Measurements from ENCODE around the gene RAP1GAP2.

RAP1GAP2 gene

GRCh38 chr17:2903193-2903974, 107.1 kb downstream of the RAP1GAP2 start:
- Mint-ChIP-seq H3K4me1 (ENCODE audit: low read depth) (peaks cover 2% of the 10 kb centered on the region), H3K27me3 (ENCODE audit: low read depth) (no peaks in the 10 kb centered on the region), H3K27ac (no peak overlapping the region), H3K36me3 (ENCODE audit: low read depth) (peaks cover 20% of the 10 kb centered on the region), H3K4me3 (no peak overlapping the region), H3K9me3 (peaks cover 10% of the 10 kb centered on the region)
- DNase-seq (ENCODE audit: low spot score): no peak

- H3K36me3 Mint-ChIP-seq (ENCODE audit: low read depth): peaks cover 20% of the 10 kb centered on the region
- H3K9me3 Mint-ChIP-seq: peaks cover 10% of the 10 kb centered on the region
- no peak for DNase-seq (ENCODE audit: low spot score)
- H3K4me1 Mint-ChIP-seq (ENCODE audit: low read depth): peaks cover 2% of the 10 kb centered on the region
- H3K27ac Mint-ChIP-seq: no peak overlapping the region
- no peak overlapping the region for H3K4me3 Mint-ChIP-seq
- no peaks in the 10 kb centered on the region for H3K27me3 Mint-ChIP-seq (ENCODE audit: low read depth)
Measured at GRCh38 chr17:2904135-2904534, 107.9 kb downstream of the RAP1GAP2 start.

DNA sequence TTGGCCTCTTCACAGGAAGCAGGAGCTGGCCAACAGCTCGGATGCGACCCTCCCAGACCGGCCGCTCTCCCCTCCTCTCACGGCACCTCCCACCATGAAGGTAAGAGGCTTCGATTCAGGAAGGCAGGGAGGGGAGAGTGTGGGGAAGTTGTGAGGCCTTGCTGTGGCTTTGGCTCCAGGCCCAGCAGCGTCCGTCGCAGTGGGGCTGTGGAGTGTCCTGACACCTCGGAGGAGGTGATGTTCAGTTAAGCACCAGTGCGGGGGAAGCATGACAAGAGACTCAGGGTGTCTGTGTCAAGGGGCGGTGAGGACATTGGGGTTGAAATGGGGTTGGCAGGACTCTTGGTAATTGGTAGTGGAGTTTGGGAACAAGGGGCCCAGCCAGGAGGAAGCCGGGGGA, 109.0 kb downstream of the RAP1GAP2 start:
- Mint-ChIP-seq H3K4me3 (no peak overlapping the region), H3K36me3 (ENCODE audit: low read depth) (peaks cover 20% of the 10 kb centered on the region), H3K27ac (no peak overlapping the region), H3K4me1 (ENCODE audit: low read depth) (peaks cover 8% of the 10 kb centered on the region), H3K9me3 (peaks cover 10% of the 10 kb centered on the region), H3K27me3 (ENCODE audit: low read depth) (no peaks in the 10 kb centered on the region)
- DNase-seq (ENCODE audit: low spot score): no peak

DNA sequence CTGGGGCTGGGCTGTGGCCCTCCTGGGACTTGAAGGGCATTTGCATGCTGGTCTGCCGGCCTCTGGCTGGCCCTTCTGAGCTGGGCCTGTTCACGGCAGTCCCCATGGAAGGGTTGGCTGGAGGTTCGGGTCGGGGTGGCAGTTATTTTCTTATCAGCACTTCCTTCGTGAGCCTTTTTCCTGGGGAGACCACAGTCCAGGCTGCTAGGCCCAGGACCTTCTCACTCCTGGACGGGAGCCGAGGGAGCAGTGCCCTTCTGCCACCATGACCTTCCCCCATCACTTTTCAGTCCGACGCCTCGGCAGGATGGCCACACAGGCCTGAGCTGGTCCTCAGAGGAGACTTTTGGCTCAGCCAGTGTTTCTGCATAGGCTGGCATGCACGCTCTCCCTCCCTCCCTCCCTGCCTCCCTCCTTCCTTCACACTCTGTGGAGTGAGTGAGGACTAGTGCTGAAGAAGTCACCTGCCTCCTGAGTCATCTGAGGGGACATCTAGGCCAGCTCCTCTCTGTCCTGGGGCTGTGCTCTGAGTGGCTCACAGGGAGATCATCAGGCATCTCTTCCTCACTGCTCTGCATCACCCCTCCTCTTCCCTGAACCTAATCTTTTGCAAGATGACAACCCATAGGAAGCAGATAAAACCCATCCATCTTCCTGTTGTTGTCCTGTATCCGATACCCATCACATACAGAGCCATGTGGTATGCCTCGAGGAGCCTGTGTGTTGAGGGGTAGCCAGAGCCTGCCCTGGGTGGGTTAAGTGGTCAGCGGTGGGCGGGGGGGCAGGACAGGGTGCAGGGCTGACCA, 109.7 kb downstream of the RAP1GAP2 start:
- H3K27ac Mint-ChIP-seq: no peak overlapping the region
- peaks cover 8% of the 10 kb centered on the region for H3K4me1 Mint-ChIP-seq (ENCODE audit: low read depth)
- no peak overlapping the region for H3K4me3 Mint-ChIP-seq
- H3K36me3 Mint-ChIP-seq (ENCODE audit: low read depth): peaks cover 20% of the 10 kb centered on the region
- H3K9me3 Mint-ChIP-seq: peaks cover 10% of the 10 kb centered on the region
- DNase-seq (ENCODE audit: low spot score): no peak
- no peaks in the 10 kb centered on the region for H3K27me3 Mint-ChIP-seq (ENCODE audit: low read depth)

DNA sequence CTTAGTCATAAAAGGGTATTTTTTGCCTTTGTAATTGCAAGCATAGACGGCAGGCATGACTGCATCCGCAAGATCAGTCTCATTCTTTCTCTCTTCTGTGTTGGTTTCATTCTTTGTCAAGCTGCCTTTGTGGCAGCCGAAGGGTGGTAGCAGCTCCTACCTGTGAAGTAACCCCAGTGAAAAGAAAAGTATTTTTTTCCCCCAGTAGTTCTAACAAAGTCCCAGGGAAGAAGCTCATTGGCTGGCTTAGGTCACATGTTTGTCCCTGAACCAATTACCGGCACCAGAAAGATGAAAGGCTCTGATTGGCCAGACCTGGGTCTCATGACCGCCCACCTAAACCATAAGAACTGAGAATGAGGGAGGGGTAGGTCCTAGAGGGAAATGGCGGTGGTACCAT, 110.7 kb downstream of the RAP1GAP2 start:
- no peaks in the 10 kb centered on the region for H3K27me3 Mint-ChIP-seq (ENCODE audit: low read depth)
- no peak overlapping the region for H3K27ac Mint-ChIP-seq
- no peak overlapping the region for H3K4me3 Mint-ChIP-seq
- H3K9me3 Mint-ChIP-seq: peaks cover 10% of the 10 kb centered on the region
- peaks cover 8% of the 10 kb centered on the region for H3K4me1 Mint-ChIP-seq (ENCODE audit: low read depth)
- no peak for DNase-seq (ENCODE audit: low spot score)
- H3K36me3 Mint-ChIP-seq (ENCODE audit: low read depth): peaks cover 20% of the 10 kb centered on the region

GRCh38 chr17:2909175-2909845, 113.1 kb downstream of the RAP1GAP2 start:
- Mint-ChIP-seq H3K27ac (peak overlapping the region; percentile 39), H3K4me1 (ENCODE audit: low read depth) (peaks cover 8% of the 10 kb centered on the region), H3K27me3 (ENCODE audit: low read depth) (no peaks in the 10 kb centered on the region), H3K9me3 (peaks cover 10% of the 10 kb centered on the region), H3K36me3 (ENCODE audit: low read depth) (peaks cover 20% of the 10 kb centered on the region), H3K4me3 (no peak overlapping the region)
- no peak for DNase-seq (ENCODE audit: low spot score)

DNA sequence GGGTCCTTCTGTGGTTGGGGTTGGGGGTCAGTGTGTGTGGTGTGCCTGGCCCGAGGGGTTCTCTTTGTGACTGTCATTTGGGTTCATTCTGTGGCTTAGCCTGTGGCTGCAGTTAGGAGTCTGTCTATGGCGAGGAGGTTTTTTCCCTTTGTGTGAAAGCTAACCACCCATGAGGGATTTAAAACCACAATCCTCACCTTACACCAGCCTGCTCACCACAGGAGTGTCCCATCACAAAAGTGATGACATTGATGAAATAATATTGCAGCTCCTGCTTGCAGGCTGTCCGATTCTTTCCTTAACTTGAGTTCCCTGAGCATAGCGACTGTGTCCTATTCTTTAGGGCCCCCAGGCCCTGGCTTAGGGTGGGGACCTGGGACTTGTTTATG, 113.6 kb downstream of the RAP1GAP2 start:
- Mint-ChIP-seq H3K4me1 (ENCODE audit: low read depth) (peaks cover 8% of the 10 kb centered on the region), H3K9me3 (peaks cover 10% of the 10 kb centered on the region), H3K27ac (no peak overlapping the region), H3K4me3 (no peak overlapping the region), H3K36me3 (ENCODE audit: low read depth) (peaks cover 20% of the 10 kb centered on the region), H3K27me3 (ENCODE audit: low read depth) (no peaks in the 10 kb centered on the region)
- no peak for DNase-seq (ENCODE audit: low spot score)

DNA sequence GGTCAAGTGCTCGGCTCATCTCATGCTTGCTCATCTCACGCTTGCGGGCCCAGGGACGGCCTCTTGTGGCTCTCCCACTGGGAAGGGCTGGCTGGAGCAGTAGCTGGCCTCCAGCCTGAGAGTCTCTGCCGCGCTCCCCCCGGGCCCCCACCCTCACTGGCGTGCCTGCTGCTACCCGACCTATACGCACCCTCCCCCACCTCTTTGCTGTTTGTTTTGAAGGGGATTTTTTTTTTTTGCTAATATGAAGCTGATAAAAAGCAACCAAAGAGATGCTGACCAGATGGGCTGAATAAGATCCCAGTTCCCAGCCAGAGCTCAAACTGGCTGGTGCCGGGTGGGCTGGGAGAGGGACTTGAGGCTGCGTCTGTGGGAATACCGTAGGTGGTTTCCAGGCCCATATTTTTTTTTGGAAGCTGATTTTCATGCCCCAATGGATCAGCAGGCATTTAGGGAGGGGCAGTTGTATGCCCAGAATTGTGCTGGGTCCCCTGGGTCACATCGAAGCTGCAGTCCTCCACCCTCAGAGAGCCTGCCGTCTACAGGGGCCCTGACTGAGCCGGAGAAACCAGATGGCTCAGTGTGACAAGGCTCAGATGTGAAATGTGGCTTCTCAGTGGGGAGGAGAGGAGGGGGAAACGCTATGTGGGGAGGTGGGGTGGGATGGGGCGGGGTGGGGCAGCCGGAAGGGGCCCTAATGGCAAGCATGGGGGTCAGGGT, 115.0 kb downstream of the RAP1GAP2 start:
- H3K9me3 Mint-ChIP-seq: peaks cover 6% of the 10 kb centered on the region
- H3K4me3 Mint-ChIP-seq: no peak overlapping the region
- no peak for DNase-seq (ENCODE audit: low spot score)
- H3K4me1 Mint-ChIP-seq (ENCODE audit: low read depth): peaks cover 8% of the 10 kb centered on the region
- H3K36me3 Mint-ChIP-seq (ENCODE audit: low read depth): peaks cover 14% of the 10 kb centered on the region
- no peak overlapping the region for H3K27ac Mint-ChIP-seq
- H3K27me3 Mint-ChIP-seq (ENCODE audit: low read depth): no peaks in the 10 kb centered on the region

DNA sequence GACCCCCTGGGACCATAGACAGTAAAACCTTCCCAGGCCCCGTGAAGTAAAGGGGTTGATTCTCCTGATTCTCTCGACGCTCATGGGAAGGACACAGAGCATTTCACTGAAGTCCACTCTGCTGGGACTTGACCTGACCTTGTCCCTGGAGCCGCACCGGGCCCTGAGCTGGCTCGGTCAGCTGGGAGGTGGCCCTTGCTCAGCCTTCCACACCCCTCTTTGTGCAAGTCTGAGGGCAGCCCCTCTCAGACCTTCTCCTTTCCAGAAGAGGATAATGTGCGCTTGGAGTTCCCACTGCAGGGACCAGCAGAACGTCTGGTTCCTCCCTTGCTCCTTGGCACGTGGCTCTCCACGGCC, 115.5 kb downstream of the RAP1GAP2 start:
- DNase-seq (ENCODE audit: low spot score): no peak
- Mint-ChIP-seq H3K36me3 (ENCODE audit: low read depth) (peaks cover 12% of the 10 kb centered on the region), H3K27ac (no peak overlapping the region), H3K4me3 (no peak overlapping the region), H3K9me3 (peaks cover 4% of the 10 kb centered on the region), H3K27me3 (ENCODE audit: low read depth) (no peaks in the 10 kb centered on the region), H3K4me1 (ENCODE audit: low read depth) (peaks cover 8% of the 10 kb centered on the region)

DNA sequence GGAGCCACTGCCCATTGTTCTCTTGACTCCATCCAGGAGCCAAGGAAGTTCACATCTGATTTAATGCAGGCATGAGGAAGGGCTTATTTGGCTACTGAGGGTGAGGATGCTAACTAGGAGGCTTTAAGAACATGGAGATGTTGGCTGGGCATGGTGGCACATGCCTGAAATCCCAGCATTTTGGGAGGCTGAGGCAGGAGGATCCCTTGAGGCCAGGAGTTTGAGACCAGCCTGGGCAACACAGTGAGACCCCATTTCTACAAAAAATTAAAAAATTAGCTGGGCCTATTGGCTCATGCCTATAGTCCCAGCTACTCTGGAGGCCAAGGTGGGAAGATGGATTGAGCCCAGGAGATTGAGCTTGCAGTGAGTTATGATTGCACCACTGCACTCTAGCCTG, 116.5 kb downstream of the RAP1GAP2 start:
- Mint-ChIP-seq H3K4me1 (ENCODE audit: low read depth) (peaks cover 8% of the 10 kb centered on the region), H3K27ac (no peak overlapping the region), H3K9me3 (no peaks in the 10 kb centered on the region), H3K4me3 (no peak overlapping the region), H3K27me3 (ENCODE audit: low read depth) (no peaks in the 10 kb centered on the region), H3K36me3 (ENCODE audit: low read depth) (peaks cover 4% of the 10 kb centered on the region)
- no peak for DNase-seq (ENCODE audit: low spot score)

GRCh38 chr17:2916461-2916860, 120.2 kb downstream of the RAP1GAP2 start:
- Mint-ChIP-seq H3K27me3 (ENCODE audit: low read depth) (no peaks in the 10 kb centered on the region), H3K4me1 (ENCODE audit: low read depth) (no peaks in the 10 kb centered on the region), H3K4me3 (no peak overlapping the region), H3K9me3 (no peaks in the 10 kb centered on the region), H3K36me3 (ENCODE audit: low read depth) (no peaks in the 10 kb centered on the region), H3K27ac (no peak overlapping the region)
- no peak for DNase-seq (ENCODE audit: low spot score)

GRCh38 chr17:2921443-2921842, 125.2 kb downstream of the RAP1GAP2 start:
- Mint-ChIP-seq H3K4me1 (ENCODE audit: low read depth) (no peaks in the 10 kb centered on the region), H3K9me3 (no peaks in the 10 kb centered on the region), H3K27ac (no peak overlapping the region), H3K36me3 (ENCODE audit: low read depth) (no peaks in the 10 kb centered on the region), H3K4me3 (no peak overlapping the region), H3K27me3 (ENCODE audit: low read depth) (no peaks in the 10 kb centered on the region)
- DNase-seq (ENCODE audit: low spot score): no peak

- H3K27me3 Mint-ChIP-seq (ENCODE audit: low read depth): no peaks in the 10 kb centered on the region
- H3K4me3 Mint-ChIP-seq: no peak overlapping the region
- DNase-seq (ENCODE audit: low spot score): no peak
- H3K27ac Mint-ChIP-seq: no peak overlapping the region
- no peaks in the 10 kb centered on the region for H3K36me3 Mint-ChIP-seq (ENCODE audit: low read depth)
- H3K4me1 Mint-ChIP-seq (ENCODE audit: low read depth): no peaks in the 10 kb centered on the region
- H3K9me3 Mint-ChIP-seq: no peaks in the 10 kb centered on the region
Measured at GRCh38 chr17:2924211-2924610, 128.0 kb downstream of the RAP1GAP2 start.

GRCh38 chr17:2925011-2925410, 128.8 kb downstream of the RAP1GAP2 start:
- H3K4me3 Mint-ChIP-seq: no peak overlapping the region
- H3K9me3 Mint-ChIP-seq: no peaks in the 10 kb centered on the region
- H3K4me1 Mint-ChIP-seq (ENCODE audit: low read depth): no peaks in the 10 kb centered on the region
- no peaks in the 10 kb centered on the region for H3K36me3 Mint-ChIP-seq (ENCODE audit: low read depth)
- no peaks in the 10 kb centered on the region for H3K27me3 Mint-ChIP-seq (ENCODE audit: low read depth)
- DNase-seq (ENCODE audit: low spot score): no peak
- no peak overlapping the region for H3K27ac Mint-ChIP-seq

Data from T-helper 2 cell treated with Interferon-gamma antibody and Interleukin-4, amounts not matched to agents 5 μg/mL and 100 μg/mL, for 36 hours (primary cell).